ENCODE measurements around the gene RPL29. TPM values are rescaled to one million over a fixed set of nuclear protein-coding genes. Genes with fewer than 3 reads are reported as not detected.

Gene RPL29
- total RNA-seq (2012; rRNA removed) = 1,798 and 2,081 TPM in 2 replicates
- 2,126 and 2,187 TPM in 2 replicates for polyA plus RNA-seq (2012; rRNA removed)
- polyA plus RNA-seq (2012; cell fraction: cytosol; rRNA removed) = 1,284 and 2,643 TPM in 2 replicates
- 510 and 968 TPM in 2 replicates for polyA plus RNA-seq (2012; cell fraction: nucleus; rRNA removed; ENCODE audit: low replicate concordance)
- percentile 100 among the genes with signal in this experiment for Bru-seq, nascent RNA
- BruChase-seq, experiment 1, labeled RNA remaining after a 6-hour chase = percentile 99 among the genes with signal in this experiment
- percentile 99 among the genes with signal in this experiment for BruChase-seq, experiment 2, labeled RNA remaining after a 2-hour chase
- long read RNA-seq, transcript RPL29-201 (4 exons, 723 nt) = major isoform, 152 of 220 reads
- long read RNA-seq, partial matches to known transcripts = 63 of 220 reads
- long read RNA-seq, other reads (novel, unspliced or antisense) = 3 of 220 reads

GRCh38 chr3:51995346-51996163 lies at the start of gene RPL29:
RPL29 (minus strand) TSS chr3:51995895; CDS start chr3:51995461, 434 bp downstream.
- Histone ChIP-seq H3K9me1 (ENCODE audit: insufficient read depth, low read length) (peaks cover 3% of the 10 kb centered on the region), H3K79me1 (ENCODE audit: low read depth in 1 of 2, low read length in 2 of 2) (peaks cover 24 to 38% of the 10 kb centered on the region in 2 experiments; a peak in 3 of 4 replicates), H2AK5ac (ENCODE audit: low read depth, low read length) (peak within 1 kb of the TSS; percentile 95), H3K4me3 (ENCODE audit: insufficient read depth, low read depth, low read length) (peak within 1 kb of the TSS; percentile 77), H3K9me3 (ENCODE audit: control insufficient read depth, insufficient read depth, low read length) (no peaks in the 10 kb centered on the region), H3K27me3 (ENCODE audit: control insufficient read depth, insufficient read depth, low read length) (no peaks in the 10 kb centered on the region), H2BK15ac (ENCODE audit: low read depth, low read length) (no peak within 1 kb of the TSS), H4K5ac (ENCODE audit: low read depth, low read length) (peak within 1 kb of the TSS; percentile 85), H2AK9ac (replicated peaks; ENCODE audit: low read depth, low read length, poor library complexity) (peak within 1 kb of the TSS; percentile 98), H4K91ac (ENCODE audit: insufficient read depth, low read depth, low read length) (peak within 1 kb of the TSS; percentile 93), H3K9ac (ENCODE audit: low read depth, low read length) (peak within 1 kb of the TSS; percentile 95), H4K8ac (ENCODE audit: low read depth in 2 of 2, low read length in 2 of 2) (peak within 1 kb of the TSS; percentile 94 to 95), H2AFZ (replicated peaks; ENCODE audit: low read length, poor library complexity) (peak within 1 kb of the TSS; percentile 89), H3K23ac (ENCODE audit: low read depth, low read length) (peak within 1 kb of the TSS; percentile 67), H3K18ac (ENCODE audit: low read depth, low read length) (no peak within 1 kb of the TSS), H3K36me3 (ENCODE audit: control insufficient read depth, insufficient read depth, low read length) (peaks cover 29% of the 10 kb centered on the region), H3K27ac (ENCODE audit: insufficient read depth, low read length) (peak within 1 kb of the TSS; percentile 78), H3K14ac (replicated peaks; ENCODE audit: low read depth, low read length) (peak within 1 kb of the TSS; percentile 96), H3K56ac (ENCODE audit: extremely low read depth, insufficient read depth, low read length) (peak within 1 kb of the TSS; percentile 85), H4K20me1 (ENCODE audit: insufficient read depth, low read length) (peaks cover 18% of the 10 kb centered on the region; the same call in 1 of the 2 replicates), H2BK120ac (ENCODE audit: low read depth, low read length) (no peak within 1 kb of the TSS), H3K4me2 (ENCODE audit: low read depth, low read length) (peak within 1 kb of the TSS; percentile 76), H3K4me1 (ENCODE audit: control insufficient read depth, insufficient read depth, low read length) (peaks cover 5% of the 10 kb centered on the region), H3K4ac (ENCODE audit: low read depth, low read length) (peak within 1 kb of the TSS; percentile 96), H2BK5ac (ENCODE audit: low read depth, low read length, poor library complexity, severe bottlenecking) (peak within 1 kb of the TSS; percentile 93), H2BK20ac (ENCODE audit: low read depth, low read length) (no peak within 1 kb of the TSS)
- DNase-seq (peak; percentile 94), ATAC-seq (ENCODE audit: low read depth) (peak; percentile 96)
- dilution Hi-C loops (cut with HindIII; ENCODE audit: low sequenced_read_pairs, unreplicated experiment) (no loop called here), intact Hi-C loops (cut with micrococcal nuclease) (loop anchor here (2.0 to 5.0 kb wide), 2 partner anchors 53 to 202 kb away; partner anchors contain the start of genes ALAS1 and PARP3), in situ Hi-C loops (cut with MboI; ENCODE audit: low sequenced_read_pairs) (no loop called here)
- BruUV-seq (replicated peaks) = no TSS peak
- POLR2A ChIA-PET (ENCODE audit: unreplicated experiment) = interaction anchor here (0.6 to 0.7 kb wide), 5 partner anchors 9 to 170 kb away, joined by 3 to 9 read pairs (median 4); no protein-coding TSS in a partner anchor
- 0% methylated on average over 9 of the region's 40 CpGs; no CpG with 5 or more reads in 1 of the 2 experiments for WGBS, 2 experiments (ENCODE audit: extremely low coverage in 2 of 2, insufficient read length in 1 of 2)
- CTCF ChIA-PET = interaction anchor here (0.7 to 1.3 kb wide), 2 partner anchors 22 to 99 kb away, joined by 5 read pairs; partner anchors contain the start of gene ABHD14B
- peak; percentile 34 for TF ChIP-seq SMC3 (IDR thresholded peaks at IDR 0.05; ENCODE audit: low read depth, low read length)
- TF ChIP-seq, protein P1, sequence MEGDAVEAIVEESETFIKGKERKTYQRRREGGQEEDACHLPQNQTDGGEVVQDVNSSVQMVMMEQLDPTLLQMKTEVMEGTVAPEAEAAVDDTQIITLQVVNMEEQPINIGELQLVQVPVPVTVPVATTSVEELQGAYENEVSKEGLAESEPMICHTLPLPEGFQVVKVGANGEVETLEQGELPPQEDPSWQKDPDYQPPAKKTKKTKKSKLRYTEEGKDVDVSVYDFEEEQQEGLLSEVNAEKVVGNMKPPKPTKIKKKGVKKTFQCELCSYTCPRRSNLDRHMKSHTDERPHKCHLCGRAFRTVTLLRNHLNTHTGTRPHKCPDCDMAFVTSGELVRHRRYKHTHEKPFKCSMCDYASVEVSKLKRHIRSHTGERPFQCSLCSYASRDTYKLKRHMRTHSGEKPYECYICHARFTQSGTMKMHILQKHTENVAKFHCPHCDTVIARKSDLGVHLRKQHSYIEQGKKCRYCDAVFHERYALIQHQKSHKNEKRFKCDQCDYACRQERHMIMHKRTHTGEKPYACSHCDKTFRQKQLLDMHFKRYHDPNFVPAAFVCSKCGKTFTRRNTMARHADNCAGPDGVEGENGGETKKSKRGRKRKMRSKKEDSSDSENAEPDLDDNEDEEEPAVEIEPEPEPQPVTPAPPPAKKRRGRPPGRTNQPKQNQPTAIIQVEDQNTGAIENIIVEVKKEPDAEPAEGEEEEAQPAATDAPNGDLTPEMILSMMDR (conservative IDR thresholded peaks at IDR 0.05; ENCODE audit: low read depth, low read length) = no peak
- TF ChIP-seq CEBPB (IDR thresholded peaks at IDR 0.05; ENCODE audit: low read depth, low read length) = no peak
- no peak for TF ChIP-seq FOS (IDR thresholded peaks at IDR 0.05; ENCODE audit: low read depth, low read length)
- TF ChIP-seq, protein P2, sequence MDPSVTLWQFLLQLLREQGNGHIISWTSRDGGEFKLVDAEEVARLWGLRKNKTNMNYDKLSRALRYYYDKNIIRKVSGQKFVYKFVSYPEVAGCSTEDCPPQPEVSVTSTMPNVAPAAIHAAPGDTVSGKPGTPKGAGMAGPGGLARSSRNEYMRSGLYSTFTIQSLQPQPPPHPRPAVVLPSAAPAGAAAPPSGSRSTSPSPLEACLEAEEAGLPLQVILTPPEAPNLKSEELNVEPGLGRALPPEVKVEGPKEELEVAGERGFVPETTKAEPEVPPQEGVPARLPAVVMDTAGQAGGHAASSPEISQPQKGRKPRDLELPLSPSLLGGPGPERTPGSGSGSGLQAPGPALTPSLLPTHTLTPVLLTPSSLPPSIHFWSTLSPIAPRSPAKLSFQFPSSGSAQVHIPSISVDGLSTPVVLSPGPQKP (IDR thresholded peaks at IDR 0.05; ENCODE audit: borderline replicate concordance, low read depth, low read length) = no peak
- TF ChIP-seq MXI1 (IDR thresholded peaks at IDR 0.05; ENCODE audit: borderline replicate concordance, low read depth, low read length) = 0 out of 2 replicates have a peak, but pooled peaks have one; percentile 48
- TF ChIP-seq MAZ (IDR thresholded peaks at IDR 0.05; ENCODE audit: borderline replicate concordance, low read depth, low read length) = peak; percentile 50; the same call in 1 of the 2 replicates
- TF ChIP-seq RAD21 (IDR thresholded peaks at IDR 0.05; ENCODE audit: low read length) = 0 out of 2 replicates have a peak, but pooled peaks have one; percentile 12
- TF ChIP-seq MAFK (IDR thresholded peaks at IDR 0.05; ENCODE audit: low read depth, low read length) = no peak
- TF ChIP-seq CHD1 (IDR thresholded peaks at IDR 0.05; ENCODE audit: low read depth, low read length) = no peak; the same call in 1 of the 2 replicates
- TF ChIP-seq RFX5 (IDR thresholded peaks at IDR 0.05; ENCODE audit: low read depth, low read length) = no peak
- TF ChIP-seq RCOR1 (IDR thresholded peaks at IDR 0.05; ENCODE audit: insufficient replicate concordance, low read length) = no peak

All from IMR-90 (cell line).